Mesodermal cell (in vitro differentiated cells): ENCODE data around the gene TANC1.
A peak's percentile ranks its signal among the peaks of the same experiment; 100 is the strongest.

Experiments
- H3K27ac ChIP-seq: 2 replicates; pipeline ENCODE4 v1.7.0; 2013; ENCODE audit warnings: mild to moderate bottlenecking, low read depth, low read length, moderate library complexity; ENCODE audit not compliant: severe bottlenecking
- H3K36me3 ChIP-seq: 2 replicates; pipeline ENCODE4 v1.7.1; 2013; ENCODE audit warnings: mild to moderate bottlenecking, low read length, moderate library complexity; ENCODE audit not compliant: control insufficient read depth, insufficient read depth
- H3K4me1 ChIP-seq: one replicate; pipeline ENCODE4 v1.7.1; 2013; ENCODE audit warnings: mild to moderate bottlenecking, low read length; ENCODE audit not compliant: insufficient read depth, control insufficient read depth, poor library complexity, severe bottlenecking
- H3K4me3 ChIP-seq: 2 replicates; pipeline ENCODE4 v1.7.0; 2013; ENCODE audit warnings: low read length, control low read depth, mild to moderate bottlenecking; ENCODE audit not compliant: insufficient read depth, poor library complexity, severe bottlenecking; ENCODE audit errors: extremely low read depth
- H3K9me3 ChIP-seq: 2 replicates; pipeline ENCODE4 v1.7.1; 2013; ENCODE audit warnings: mild to moderate bottlenecking, low read length, moderate library complexity; ENCODE audit not compliant: control insufficient read depth
- WGBS, 2 experiments: methylation state at CpG; one replicate each; pipeline ENCODE4 v1.1.5; 2013; ENCODE audit warnings: missing lambda C conversion rate in 2 of 2; ENCODE audit not compliant: insufficient coverage in 2 of 2; 5-methylcytosine and 5-hydroxymethylcytosine counted together

TANC1 gene

DNA sequence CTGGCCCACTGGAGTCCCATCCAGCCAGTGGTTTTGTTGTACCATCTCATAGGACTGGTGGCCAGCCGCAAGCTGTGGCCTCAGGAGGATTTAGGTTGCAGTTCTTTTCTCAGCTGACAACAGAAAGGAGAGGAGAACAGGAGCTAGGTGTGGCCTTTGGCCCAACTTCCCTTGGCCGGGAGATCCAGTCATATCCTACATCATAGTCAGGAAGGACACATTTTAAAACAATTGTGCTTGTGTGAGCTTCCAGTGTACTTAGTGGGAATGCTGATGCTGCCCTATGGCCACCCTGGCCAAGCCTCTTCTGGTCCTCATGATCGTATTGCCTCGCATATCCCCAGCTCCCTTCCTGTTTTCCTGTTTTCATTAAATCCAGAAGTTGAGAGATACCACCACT lies 220.0 kb downstream of the TANC1 start:
- Histone ChIP-seq H3K4me1 (peaks cover 13% of the 10 kb centered on the region), H3K4me3 (no peak overlapping the region), H3K9me3 (no peaks in the 10 kb centered on the region), H3K36me3 (peaks cover 82% of the 10 kb centered on the region), H3K27ac (no peak overlapping the region)
- 86 to 100% methylated on average over 1 to 3 of the region's 4 CpGs for WGBS, 2 experiments

DNA sequence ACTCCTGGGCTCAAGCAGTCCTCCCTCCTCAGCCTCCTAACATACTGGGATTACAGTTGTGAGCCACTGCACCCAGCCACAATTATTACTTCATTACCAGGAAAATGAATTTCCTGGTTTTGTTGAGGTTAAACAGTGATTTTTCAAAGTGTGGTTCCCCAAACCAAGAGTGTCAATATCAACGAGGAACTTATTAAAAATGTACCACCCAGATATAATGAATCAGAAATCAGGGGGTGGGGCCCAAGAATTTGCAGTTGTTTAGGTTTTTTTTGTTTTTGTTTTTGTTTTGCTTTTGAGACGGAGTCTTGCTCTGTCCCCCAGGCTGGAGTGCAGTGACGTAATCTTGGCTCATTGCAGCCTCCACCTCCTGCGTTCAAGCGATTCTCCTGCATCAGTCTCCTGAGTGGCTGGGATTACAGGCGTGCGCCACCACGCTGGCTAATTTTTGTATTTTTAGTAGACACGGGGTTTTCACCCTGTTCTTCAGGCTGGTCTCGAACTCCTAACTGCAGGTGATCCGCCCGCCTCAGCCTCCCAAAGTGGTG lies 224.0 kb downstream of the TANC1 start:
- 95 to 98% methylated on average over 8 to 11 of the region's 12 CpGs for WGBS, 2 experiments
- Histone ChIP-seq H3K9me3 (no peaks in the 10 kb centered on the region), H3K4me3 (no peak overlapping the region), H3K36me3 (peaks cover 85% of the 10 kb centered on the region), H3K27ac (no peak overlapping the region), H3K4me1 (no peaks in the 10 kb centered on the region)

DNA sequence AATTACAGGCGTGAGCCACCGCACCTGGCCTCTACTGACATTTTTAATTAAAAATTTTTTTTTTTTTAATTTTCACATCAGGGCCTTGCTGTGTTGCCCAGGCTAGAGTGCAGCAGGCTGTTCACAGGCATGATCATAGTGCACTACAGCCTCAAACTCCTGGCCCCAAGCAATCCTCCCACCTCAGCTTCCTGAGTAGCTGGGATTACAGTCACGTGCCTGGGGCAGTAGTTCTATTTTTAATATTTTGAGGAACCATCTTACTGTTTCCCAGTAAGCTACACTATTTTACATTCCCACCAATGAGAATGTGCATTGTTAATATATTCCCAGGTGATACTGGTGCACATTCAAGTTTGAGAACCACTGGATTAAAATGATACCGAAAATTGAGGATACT lies 225.4 kb downstream of the TANC1 start:
- Histone ChIP-seq H3K9me3 (no peaks in the 10 kb centered on the region), H3K36me3 (peaks cover 88% of the 10 kb centered on the region), H3K4me3 (no peak overlapping the region), H3K4me1 (no peaks in the 10 kb centered on the region), H3K27ac (no peak overlapping the region)
- 97% methylated on average over 3 of the region's 4 CpGs for WGBS, 2 experiments

DNA sequence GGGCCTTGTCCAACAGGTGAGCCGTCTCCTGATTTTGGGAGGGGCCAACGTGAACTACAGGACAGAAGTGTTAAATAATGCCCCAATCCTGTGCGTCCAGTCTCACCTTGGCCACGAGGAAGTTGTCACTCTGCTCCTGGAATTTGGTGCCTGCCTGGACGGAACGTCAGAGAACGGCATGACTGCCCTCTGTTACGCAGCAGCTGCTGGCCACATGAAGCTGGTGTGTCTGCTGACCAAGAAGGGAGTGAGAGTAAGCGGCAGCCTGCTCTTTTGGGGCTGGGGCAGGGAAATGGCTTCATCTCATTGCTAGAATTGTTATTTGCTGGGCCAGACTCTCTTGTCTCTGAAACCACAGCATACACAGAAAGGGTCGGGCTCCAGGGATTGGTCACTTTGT lies 225.8 kb downstream of the TANC1 start:
- WGBS, 2 experiments: 95 to 98% methylated on average over 10 of the region's 10 CpGs
- Histone ChIP-seq H3K4me3 (no peak overlapping the region), H3K36me3 (peaks cover 89% of the 10 kb centered on the region)

DNA sequence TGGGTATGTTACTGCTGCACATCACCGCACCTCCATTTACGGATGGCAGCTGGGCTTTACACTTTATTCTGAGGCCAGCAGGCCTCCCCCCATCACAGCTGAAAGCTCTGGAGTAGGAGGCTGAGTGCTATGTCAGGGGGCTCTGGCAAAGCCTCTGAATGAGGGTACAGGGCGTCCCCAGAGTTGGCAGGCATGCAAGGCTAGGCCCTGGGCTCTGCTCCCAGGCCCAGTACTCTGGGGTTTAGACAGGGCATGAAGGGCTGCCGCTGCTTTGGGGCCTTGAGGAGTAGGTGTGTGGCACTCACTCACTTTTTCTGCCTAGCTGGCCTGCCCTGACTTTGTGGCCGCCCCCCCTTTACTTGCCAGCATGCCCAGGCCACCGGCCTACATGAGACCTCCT lies 227.3 kb downstream of the TANC1 start:
- WGBS, 2 experiments: 98 to 100% methylated on average over 5 of the region's 6 CpGs
- Histone ChIP-seq H3K9me3 (no peaks in the 10 kb centered on the region), H3K27ac (no peak overlapping the region), H3K36me3 (peaks cover 90% of the 10 kb centered on the region), H3K4me1 (peaks cover 14% of the 10 kb centered on the region), H3K4me3 (no peak overlapping the region)

More for the DNA sequence above, 225.8 kb downstream of the TANC1 start:
- H3K9me3 ChIP-seq: no peaks in the 10 kb centered on the region
- H3K4me1 ChIP-seq: peaks cover under 1% of the 10 kb centered on the region
- no peak overlapping the region for H3K27ac ChIP-seq

DNA sequence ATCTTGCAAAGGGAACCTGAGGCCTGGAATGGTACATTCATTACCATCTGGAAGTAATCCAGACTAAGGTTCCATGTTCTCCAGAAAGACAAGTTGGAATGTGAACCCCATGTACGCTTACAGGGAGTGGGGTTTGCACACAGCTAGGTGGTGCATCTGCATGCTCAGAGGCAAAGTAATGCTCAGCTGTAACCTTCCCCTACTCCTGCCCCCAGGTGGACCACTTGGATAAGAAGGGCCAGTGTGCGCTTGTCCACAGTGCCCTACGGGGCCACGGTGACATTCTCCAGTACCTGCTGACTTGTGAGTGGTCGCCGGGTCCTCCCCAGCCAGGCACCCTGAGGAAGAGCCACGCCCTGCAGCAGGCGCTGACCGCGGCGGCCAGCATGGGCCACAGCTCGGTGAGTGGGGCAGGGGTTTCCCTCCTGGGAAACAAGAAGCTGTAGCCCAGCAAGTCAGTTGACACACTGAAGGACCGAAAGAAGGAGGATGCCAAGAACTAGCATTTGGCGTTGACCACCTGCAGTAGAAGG lies 228.0 kb downstream of the TANC1 start:
- peaks cover 22% of the 10 kb centered on the region for H3K4me1 ChIP-seq
- H3K4me3 ChIP-seq: no peak overlapping the region
- H3K27ac ChIP-seq: no peak overlapping the region
- no peaks in the 10 kb centered on the region for H3K9me3 ChIP-seq
- H3K36me3 ChIP-seq: peaks cover 90% of the 10 kb centered on the region
- WGBS, 2 experiments: 93 to 98% methylated on average over 13 to 14 of the region's 14 CpGs

DNA sequence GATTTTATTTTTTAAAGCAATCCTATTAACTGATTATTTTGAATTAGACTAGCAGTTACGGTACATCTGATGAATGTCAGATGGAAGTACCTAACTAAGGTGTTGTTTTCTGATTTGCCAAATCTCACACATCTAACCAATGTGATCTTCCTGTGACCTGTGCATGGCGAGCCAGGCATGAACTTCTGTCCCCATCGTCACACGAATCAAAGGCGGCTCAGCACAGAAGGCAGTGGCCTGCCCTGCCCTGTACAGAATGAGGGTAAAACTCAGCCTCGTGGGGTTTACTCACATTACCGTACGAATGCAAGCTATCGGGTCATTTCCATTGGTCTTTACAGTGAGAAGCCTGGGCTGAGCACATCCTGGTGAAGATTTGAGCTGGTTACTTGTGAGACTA lies 230.8 kb downstream of the TANC1 start:
- peaks cover 40% of the 10 kb centered on the region for H3K4me1 ChIP-seq
- H3K27ac ChIP-seq: no peak overlapping the region
- WGBS, 2 experiments: 93 to 97% methylated on average over 8 of the region's 9 CpGs
- peaks cover 82% of the 10 kb centered on the region for H3K36me3 ChIP-seq
- H3K9me3 ChIP-seq: no peaks in the 10 kb centered on the region
- H3K4me3 ChIP-seq: no peak overlapping the region

DNA sequence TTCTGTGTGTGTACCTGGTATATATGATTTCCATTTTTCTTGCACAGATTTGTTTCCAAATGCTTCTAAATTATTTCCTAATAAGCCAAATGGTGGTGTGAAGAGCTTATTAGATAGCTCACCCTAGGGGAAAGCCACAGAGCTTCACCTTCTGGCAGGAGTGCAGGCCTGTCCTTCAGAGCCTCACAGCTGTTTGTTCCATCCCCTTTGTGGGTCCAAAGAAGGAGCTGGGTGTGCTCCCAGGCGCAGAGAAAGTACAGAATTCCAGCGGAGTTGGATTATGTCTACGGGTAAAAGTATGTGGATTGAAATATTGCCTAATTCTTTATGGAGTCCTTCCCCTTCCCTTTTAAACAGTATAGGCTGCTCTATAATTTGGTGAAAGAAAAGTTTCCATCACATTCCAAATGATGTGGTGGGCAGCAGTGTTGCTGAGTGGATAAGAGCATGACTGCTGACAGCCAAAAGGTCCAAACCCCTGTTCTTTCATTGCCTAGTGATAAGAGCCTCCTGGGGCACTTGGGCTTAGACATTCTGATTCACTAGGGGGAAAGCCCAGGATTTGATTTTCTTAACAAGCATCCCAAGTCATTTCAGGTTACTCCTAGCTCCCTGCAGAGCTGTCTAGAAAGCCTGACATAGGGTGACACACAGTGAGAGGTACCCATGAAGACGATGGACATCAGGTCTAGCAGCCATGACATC lies 231.5 kb downstream of the TANC1 start:
- WGBS, 2 experiments: 87% methylated on average over 3 of the region's 4 CpGs; no CpG with 5 or more reads in 1 of the 2 experiments
- H3K27ac ChIP-seq: peak overlapping the region; percentile 87
- no peak overlapping the region for H3K4me3 ChIP-seq
- peaks cover 82% of the 10 kb centered on the region for H3K36me3 ChIP-seq
- no peaks in the 10 kb centered on the region for H3K9me3 ChIP-seq
- H3K4me1 ChIP-seq: peaks cover 40% of the 10 kb centered on the region

DNA sequence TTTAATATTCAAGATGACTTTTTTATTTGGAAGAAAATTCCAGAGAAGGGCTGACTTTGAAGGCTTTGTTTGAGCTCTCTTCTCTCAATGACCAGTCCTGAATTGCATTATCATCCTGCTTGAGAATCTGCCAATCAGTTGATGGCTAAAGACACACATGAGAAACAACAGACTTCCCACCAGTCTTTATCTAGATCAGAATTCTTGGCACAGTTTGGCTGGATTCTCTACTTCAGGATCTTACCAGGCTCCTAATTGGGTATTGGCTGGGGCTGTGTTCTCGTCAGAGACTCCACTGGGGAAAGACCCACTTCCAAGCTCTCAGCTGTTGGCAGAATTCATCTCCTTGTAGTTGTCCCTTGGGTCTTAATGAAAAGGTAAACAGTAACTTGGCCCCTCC lies 232.1 kb downstream of the TANC1 start:
- H3K36me3 ChIP-seq: peaks cover 82% of the 10 kb centered on the region
- H3K27ac ChIP-seq: peak overlapping the region; percentile 87
- no peaks in the 10 kb centered on the region for H3K9me3 ChIP-seq
- 40% methylated on average over 1 of the region's 1 CpG; no CpG with 5 or more reads in 1 of the 2 experiments for WGBS, 2 experiments
- no peak overlapping the region for H3K4me3 ChIP-seq
- peaks cover 40% of the 10 kb centered on the region for H3K4me1 ChIP-seq

DNA sequence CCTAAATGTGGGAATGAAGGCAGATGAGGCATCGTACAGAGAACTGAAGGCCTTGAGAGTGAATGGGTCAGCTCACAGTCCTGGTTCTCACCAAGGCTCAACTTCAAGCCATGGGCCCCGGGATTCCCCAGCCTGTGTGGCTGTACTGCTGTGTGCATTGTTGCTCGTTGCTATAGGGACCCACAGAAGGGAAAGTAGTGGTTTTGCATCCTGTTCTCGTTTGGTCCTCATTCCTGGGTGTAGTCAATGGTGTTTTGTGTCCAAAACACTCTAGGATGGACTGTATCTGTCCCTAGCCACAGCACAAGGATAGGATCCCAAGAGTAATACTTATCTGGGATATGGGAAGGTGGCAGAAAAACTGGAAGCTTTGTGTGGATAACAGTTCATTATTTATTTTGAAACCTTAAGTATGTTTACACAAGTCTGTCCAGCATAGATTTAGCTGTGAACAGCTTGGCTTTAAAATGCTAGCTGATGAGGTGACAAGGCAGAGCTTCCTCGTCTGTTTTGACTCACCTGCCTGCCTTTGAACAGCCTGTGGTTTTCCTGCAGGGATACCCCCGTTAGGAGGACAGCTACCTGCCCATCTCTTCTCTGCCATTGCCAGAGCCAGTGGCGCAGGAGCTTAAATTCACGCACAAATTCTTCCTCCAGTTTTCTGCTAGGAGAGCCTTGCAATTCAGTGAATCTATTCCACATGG lies 233.1 kb downstream of the TANC1 start:
- WGBS, 2 experiments: 83 to 85% methylated on average over 8 of the region's 8 CpGs
- H3K27ac ChIP-seq: peak overlapping the region; percentile 87
- H3K9me3 ChIP-seq: no peaks in the 10 kb centered on the region
- H3K4me1 ChIP-seq: peaks cover 40% of the 10 kb centered on the region
- peaks cover 82% of the 10 kb centered on the region for H3K36me3 ChIP-seq
- H3K4me3 ChIP-seq: no peak overlapping the region
